Measurements from ENCODE around the gene WDR75.

Gene WDR75

GRCh38 chr2:189506514-189506976 is 65.3 kb downstream of the WDR75 start:
- ChIA-PET POLR2A (no interaction called here), CTCF (no interaction called here)
- DNase-seq (ENCODE audit: extremely low spot score) = no peak
- no peak for TF ChIP-seq SP1 (IDR thresholded peaks at IDR 0.05)
- no peak for TF ChIP-seq ARNT (IDR thresholded peaks at IDR 0.05)
- no peak for TF ChIP-seq TARDBP (IDR thresholded peaks at IDR 0.05)
- no peak for TF ChIP-seq FOXK2 (IDR thresholded peaks at IDR 0.05)
- no peak for TF ChIP-seq ELF4 (IDR thresholded peaks at IDR 0.05)

GRCh38 chr2:189511210-189511959 is 70.1 kb downstream of the WDR75 start:
- CTCF ChIA-PET = no interaction called here
- POLR2A ChIA-PET = no interaction called here
- TF ChIP-seq HDGF (IDR thresholded peaks at IDR 0.05; ENCODE audit: borderline replicate concordance) (no peak), LEF1 (IDR thresholded peaks at IDR 0.05; ENCODE audit: borderline replicate concordance) (no peak)
- DNase-seq (ENCODE audit: extremely low spot score) = no peak

- ChIA-PET CTCF (no interaction called here), POLR2A (no interaction called here)
- no peak for DNase-seq (ENCODE audit: extremely low spot score)
- TF ChIP-seq ARNT (IDR thresholded peaks at IDR 0.05) (no peak), HDGF (IDR thresholded peaks at IDR 0.05; ENCODE audit: borderline replicate concordance) (no peak), PKNOX1 (IDR thresholded peaks at IDR 0.05) (no peak), FOXM1 (IDR thresholded peaks at IDR 0.05; ENCODE audit: borderline replicate concordance) (no peak), LEF1 (IDR thresholded peaks at IDR 0.05; ENCODE audit: borderline replicate concordance) (no peak), ZNF384 (IDR thresholded peaks at IDR 0.05) (no peak), SP1 (IDR thresholded peaks at IDR 0.05) (no peak), SUZ12 (IDR thresholded peaks at IDR 0.05) (no peak), BHLHE40 (IDR thresholded peaks at IDR 0.05; ENCODE audit: borderline replicate concordance) (no peak), FOXK2 (IDR thresholded peaks at IDR 0.05) (no peak), TARDBP (IDR thresholded peaks at IDR 0.05) (no peak), FOXA1 (IDR thresholded peaks at IDR 0.05) (no peak), L3MBTL2 (conservative IDR thresholded peaks at IDR 0.05) (no peak), ELF4 (IDR thresholded peaks at IDR 0.05) (no peak), CTBP1 (IDR thresholded peaks at IDR 0.05; ENCODE audit: borderline replicate concordance) (no peak), NFRKB (IDR thresholded peaks at IDR 0.05) (no peak)
These were observed 70.7 kb downstream of the WDR75 start for GRCh38 chr2:189511960-189512319.

GRCh38 chr2:189512879-189513278 is 71.6 kb downstream of the WDR75 start:
- no peak for DNase-seq (ENCODE audit: extremely low spot score)
- no peak for TF ChIP-seq FOXK2 (IDR thresholded peaks at IDR 0.05)
- no peak for TF ChIP-seq CTBP1 (IDR thresholded peaks at IDR 0.05; ENCODE audit: borderline replicate concordance)
- TF ChIP-seq ARNT (IDR thresholded peaks at IDR 0.05) = no peak
- no peak for TF ChIP-seq HDGF (IDR thresholded peaks at IDR 0.05; ENCODE audit: borderline replicate concordance)
- TF ChIP-seq SUZ12 (IDR thresholded peaks at IDR 0.05) = no peak
- TF ChIP-seq NFRKB (IDR thresholded peaks at IDR 0.05) = no peak
- no peak for TF ChIP-seq FOXA1 (IDR thresholded peaks at IDR 0.05)
- TF ChIP-seq ZNF384 (IDR thresholded peaks at IDR 0.05) = no peak
- no peak for TF ChIP-seq ELF4 (IDR thresholded peaks at IDR 0.05)
- no peak for TF ChIP-seq BHLHE40 (IDR thresholded peaks at IDR 0.05; ENCODE audit: borderline replicate concordance)
- no peak for TF ChIP-seq L3MBTL2 (conservative IDR thresholded peaks at IDR 0.05)
- TF ChIP-seq TARDBP (IDR thresholded peaks at IDR 0.05) = no peak
- no peak for TF ChIP-seq FOXM1 (IDR thresholded peaks at IDR 0.05; ENCODE audit: borderline replicate concordance)
- no peak for TF ChIP-seq SP1 (IDR thresholded peaks at IDR 0.05)
- TF ChIP-seq PKNOX1 (IDR thresholded peaks at IDR 0.05) = no peak
- TF ChIP-seq LEF1 (IDR thresholded peaks at IDR 0.05; ENCODE audit: borderline replicate concordance) = no peak
- CTCF ChIA-PET = interaction anchor here (0.7 kb wide), 1 partner anchor 19 kb away, joined by 3 read pairs; no protein-coding TSS in a partner anchor
- POLR2A ChIA-PET = no interaction called here

- POLR2A ChIA-PET = no interaction called here
These were observed 72.8 kb downstream of the WDR75 start for GRCh38 chr2:189514104-189514503.

GRCh38 chr2:189515264-189515663 is 74.0 kb downstream of the WDR75 start:
- no peak for DNase-seq (ENCODE audit: extremely low spot score)
- CTCF ChIA-PET = no interaction called here
- TF ChIP-seq L3MBTL2 (conservative IDR thresholded peaks at IDR 0.05) (no peak), SUZ12 (IDR thresholded peaks at IDR 0.05) (no peak)
- POLR2A ChIA-PET = no interaction called here

More at GRCh38 chr2:189514104-189514503, 72.8 kb downstream of the WDR75 start:
- TF ChIP-seq FOXK2 (IDR thresholded peaks at IDR 0.05) (no peak), CTBP1 (IDR thresholded peaks at IDR 0.05; ENCODE audit: borderline replicate concordance) (no peak), ELF4 (IDR thresholded peaks at IDR 0.05) (no peak), ARNT (IDR thresholded peaks at IDR 0.05) (no peak), FOXA1 (IDR thresholded peaks at IDR 0.05) (no peak), TARDBP (IDR thresholded peaks at IDR 0.05) (no peak), BHLHE40 (IDR thresholded peaks at IDR 0.05; ENCODE audit: borderline replicate concordance) (no peak), NFRKB (IDR thresholded peaks at IDR 0.05) (no peak), FOXM1 (IDR thresholded peaks at IDR 0.05; ENCODE audit: borderline replicate concordance) (no peak), LEF1 (IDR thresholded peaks at IDR 0.05; ENCODE audit: borderline replicate concordance) (no peak), HDGF (IDR thresholded peaks at IDR 0.05; ENCODE audit: borderline replicate concordance) (no peak), L3MBTL2 (conservative IDR thresholded peaks at IDR 0.05) (no peak)
- CTCF ChIA-PET = no interaction called here
- no peak for DNase-seq (ENCODE audit: extremely low spot score)

- CTCF ChIA-PET = no interaction called here
These were observed 75.3 kb downstream of the WDR75 start for GRCh38 chr2:189516546-189516945.

More at GRCh38 chr2:189516546-189516945, 75.3 kb downstream of the WDR75 start:
- POLR2A ChIA-PET = no interaction called here
- DNase-seq (ENCODE audit: extremely low spot score) = no peak
- TF ChIP-seq FOXK2 (IDR thresholded peaks at IDR 0.05) (no peak), LEF1 (IDR thresholded peaks at IDR 0.05; ENCODE audit: borderline replicate concordance) (no peak), FOXM1 (IDR thresholded peaks at IDR 0.05; ENCODE audit: borderline replicate concordance) (no peak), CTBP1 (IDR thresholded peaks at IDR 0.05; ENCODE audit: borderline replicate concordance) (no peak), L3MBTL2 (conservative IDR thresholded peaks at IDR 0.05) (no peak), ZNF384 (IDR thresholded peaks at IDR 0.05) (no peak), ARNT (IDR thresholded peaks at IDR 0.05) (no peak), SUZ12 (IDR thresholded peaks at IDR 0.05) (no peak), SP1 (IDR thresholded peaks at IDR 0.05) (no peak), HDGF (IDR thresholded peaks at IDR 0.05; ENCODE audit: borderline replicate concordance) (no peak), ELF4 (IDR thresholded peaks at IDR 0.05) (no peak), BHLHE40 (IDR thresholded peaks at IDR 0.05; ENCODE audit: borderline replicate concordance) (no peak), NFRKB (IDR thresholded peaks at IDR 0.05) (no peak), TARDBP (IDR thresholded peaks at IDR 0.05) (no peak)

Measured in HEK293T (cell line).